ENCODE results near the gene PARP1. TPM values are rescaled to one million over a fixed set of nuclear protein-coding genes. Genes with fewer than 3 reads are reported as not detected.
"Not testable (repeated sequence)": the region's sequence is repeated elsewhere in the genome, so short reads cannot be mapped to it uniquely, and the experiment has no call there.

PARP1 gene
- total RNA-seq, 6 donors from 2014 or later, result 56.5 to 97.9 (median 76.7) TPM

GRCh38 chr1:226349801-226350518, 57.9 kb downstream of the PARP1 start:
- Histone ChIP-seq H3K27ac (no peak overlapping the region), H3K9me3 (no peaks in the 10 kb centered on the region), H3K27me3 (no peaks in the 10 kb centered on the region), H3K4me3 (no peak overlapping the region), H3K36me3 (no peaks in the 10 kb centered on the region), H3K4me1 (peaks cover 0 to 6% (median 0%) of the 10 kb centered on the region in 4 donors)
- 46 to 64% methylated on average over 18 of the region's 18 CpGs for whole genome bisulfite sequencing, 2 donors
- TF ChIP-seq POLR2AphosphoS5 (IDR thresholded peaks at IDR 0.05), result no peak
- TF ChIP-seq EP300 (IDR thresholded peaks at IDR 0.05), result no peak
- TF ChIP-seq POLR2A (IDR thresholded peaks at IDR 0.05), result no peak
- TF ChIP-seq, protein P1, sequence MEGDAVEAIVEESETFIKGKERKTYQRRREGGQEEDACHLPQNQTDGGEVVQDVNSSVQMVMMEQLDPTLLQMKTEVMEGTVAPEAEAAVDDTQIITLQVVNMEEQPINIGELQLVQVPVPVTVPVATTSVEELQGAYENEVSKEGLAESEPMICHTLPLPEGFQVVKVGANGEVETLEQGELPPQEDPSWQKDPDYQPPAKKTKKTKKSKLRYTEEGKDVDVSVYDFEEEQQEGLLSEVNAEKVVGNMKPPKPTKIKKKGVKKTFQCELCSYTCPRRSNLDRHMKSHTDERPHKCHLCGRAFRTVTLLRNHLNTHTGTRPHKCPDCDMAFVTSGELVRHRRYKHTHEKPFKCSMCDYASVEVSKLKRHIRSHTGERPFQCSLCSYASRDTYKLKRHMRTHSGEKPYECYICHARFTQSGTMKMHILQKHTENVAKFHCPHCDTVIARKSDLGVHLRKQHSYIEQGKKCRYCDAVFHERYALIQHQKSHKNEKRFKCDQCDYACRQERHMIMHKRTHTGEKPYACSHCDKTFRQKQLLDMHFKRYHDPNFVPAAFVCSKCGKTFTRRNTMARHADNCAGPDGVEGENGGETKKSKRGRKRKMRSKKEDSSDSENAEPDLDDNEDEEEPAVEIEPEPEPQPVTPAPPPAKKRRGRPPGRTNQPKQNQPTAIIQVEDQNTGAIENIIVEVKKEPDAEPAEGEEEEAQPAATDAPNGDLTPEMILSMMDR (IDR thresholded peaks at IDR 0.05), result no peak
- ATAC-seq (ENCODE audit: low FRiP score in 2 of 2) (no peak), DNase-seq (no peak)

DNA sequence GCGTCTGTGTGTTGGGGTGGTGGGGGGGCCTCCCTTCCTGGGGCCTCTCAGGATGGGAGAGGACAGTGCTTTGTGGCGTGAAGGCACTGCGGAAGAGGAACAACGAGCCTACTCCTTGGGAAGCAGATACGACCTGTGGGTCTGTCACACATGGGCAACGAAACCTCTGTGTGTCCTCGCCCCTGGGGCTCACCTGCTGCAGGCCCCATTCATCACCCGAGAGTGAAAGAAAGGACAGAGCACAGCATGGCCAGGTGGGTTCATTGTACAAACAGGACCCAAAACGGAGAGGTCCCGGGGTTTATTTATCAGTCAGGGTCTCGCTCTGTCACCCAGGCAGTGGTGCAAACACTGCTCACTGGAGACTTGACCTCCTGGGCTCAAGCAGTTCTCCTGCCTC, 58.8 kb downstream of the PARP1 start:
- Histone ChIP-seq H3K36me3 (no peaks in the 10 kb centered on the region), H3K4me3 (no peak overlapping the region), H3K4me1 (peaks cover 0 to 6% (median 0%) of the 10 kb centered on the region in 4 donors), H3K27ac (no peak overlapping the region), H3K27me3 (no peaks in the 10 kb centered on the region), H3K9me3 (no peaks in the 10 kb centered on the region)
- ATAC-seq (ENCODE audit: low FRiP score in 2 of 2) (peak in 1 of 2 donors; percentile 26), DNase-seq (no peak)
- TF ChIP-seq POLR2A (IDR thresholded peaks at IDR 0.05), result no peak
- TF ChIP-seq, protein P1 (IDR thresholded peaks at IDR 0.05), result no peak
- TF ChIP-seq POLR2AphosphoS5 (IDR thresholded peaks at IDR 0.05), result no peak
- TF ChIP-seq EP300 (IDR thresholded peaks at IDR 0.05), result no peak
- WGBS, 2 donors, result 79 to 87% methylated on average over 6 to 11 of the region's 11 CpGs

DNA sequence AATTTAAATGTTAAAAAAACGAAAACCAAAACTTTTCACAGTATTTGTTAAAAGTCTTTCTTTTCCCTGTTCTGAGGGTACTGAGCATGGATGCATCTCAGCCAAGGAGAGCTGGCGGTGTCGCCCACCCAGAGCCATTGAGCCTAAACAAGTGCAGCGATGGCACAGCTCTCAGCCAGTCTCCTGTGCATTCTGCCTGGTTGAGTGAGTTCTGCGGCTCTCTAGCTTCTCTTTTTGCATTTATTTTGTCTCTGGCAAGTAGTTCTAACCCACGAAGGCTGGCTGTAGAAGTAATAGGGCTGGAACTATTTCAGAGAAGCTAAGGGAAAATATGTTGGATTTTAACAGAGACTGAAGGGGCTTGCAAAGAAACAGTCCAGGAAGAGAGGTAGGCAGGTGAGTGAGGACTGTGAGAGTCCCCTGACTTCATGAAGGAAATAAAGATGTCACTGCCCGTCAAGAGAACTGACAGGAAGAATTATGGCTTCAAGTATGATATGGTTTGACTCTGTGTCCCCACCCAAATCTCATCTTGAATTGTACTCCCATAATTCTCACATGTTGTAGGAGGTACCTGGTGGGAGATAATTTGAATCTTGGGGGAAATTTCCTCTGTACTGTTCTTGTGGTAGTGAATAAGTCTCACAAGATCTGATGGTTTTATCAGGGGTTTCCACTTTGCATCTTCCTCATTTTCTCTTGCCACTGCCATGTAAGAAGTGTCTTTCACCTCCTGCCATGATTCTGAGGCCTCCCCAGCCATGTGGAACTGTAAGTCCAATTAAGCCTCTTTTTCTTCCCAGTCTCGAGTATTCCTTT, 63.2 kb downstream of the PARP1 start:
- 70 to 77% methylated on average over 8 of the region's 8 CpGs for WGBS, 2 donors
- no peak for ATAC-seq (ENCODE audit: low FRiP score in 2 of 2)
- TF ChIP-seq POLR2A (IDR thresholded peaks at IDR 0.05) (no peak), POLR2AphosphoS5 (IDR thresholded peaks at IDR 0.05) (no peak), EP300 (IDR thresholded peaks at IDR 0.05) (no peak)
- TF ChIP-seq, protein P1 (IDR thresholded peaks at IDR 0.05), result no peak
- no peak for DNase-seq
- no peaks in the 10 kb centered on the region for H3K27me3 ChIP-seq
- no peaks in the 10 kb centered on the region for H3K4me1 ChIP-seq
- no peaks in the 10 kb centered on the region for H3K36me3 ChIP-seq
- H3K27ac ChIP-seq, result no peak overlapping the region
- H3K9me3 ChIP-seq, result no peaks in the 10 kb centered on the region
- H3K4me3 ChIP-seq, result no peak overlapping the region

DNA sequence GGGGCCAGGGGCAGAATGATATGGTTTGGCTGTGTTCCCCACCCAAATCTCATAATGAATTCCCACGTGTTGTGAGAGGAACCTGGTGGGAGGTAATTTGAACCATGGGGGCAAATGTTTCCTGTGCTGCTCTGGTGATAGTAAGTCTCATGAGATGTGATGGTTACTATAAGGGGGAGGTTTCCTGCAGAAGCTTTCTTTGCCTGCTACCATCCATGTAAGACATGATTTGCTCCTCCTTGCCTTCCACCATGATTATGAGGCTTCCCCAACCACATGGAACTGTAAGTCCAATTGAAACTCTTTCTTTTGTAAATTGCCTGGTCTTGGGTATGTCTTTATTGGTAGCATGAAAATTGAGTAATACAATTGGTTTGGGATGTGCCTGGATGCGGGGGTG, 65.2 kb downstream of the PARP1 start:
- Histone ChIP-seq H3K9me3 (no peaks in the 10 kb centered on the region), H3K27me3 (no peaks in the 10 kb centered on the region), H3K36me3 (no peaks in the 10 kb centered on the region), H3K4me3 (no peak overlapping the region), H3K4me1 (no peaks in the 10 kb centered on the region), H3K27ac (no peak overlapping the region)
- TF ChIP-seq POLR2A (IDR thresholded peaks at IDR 0.05), result no peak
- TF ChIP-seq EP300 (IDR thresholded peaks at IDR 0.05), result no peak
- WGBS, 2 donors, result 89 to 92% methylated on average over 2 of the region's 2 CpGs
- DNase-seq, result no peak
- no peak for ATAC-seq (ENCODE audit: low FRiP score in 2 of 2)

DNA sequence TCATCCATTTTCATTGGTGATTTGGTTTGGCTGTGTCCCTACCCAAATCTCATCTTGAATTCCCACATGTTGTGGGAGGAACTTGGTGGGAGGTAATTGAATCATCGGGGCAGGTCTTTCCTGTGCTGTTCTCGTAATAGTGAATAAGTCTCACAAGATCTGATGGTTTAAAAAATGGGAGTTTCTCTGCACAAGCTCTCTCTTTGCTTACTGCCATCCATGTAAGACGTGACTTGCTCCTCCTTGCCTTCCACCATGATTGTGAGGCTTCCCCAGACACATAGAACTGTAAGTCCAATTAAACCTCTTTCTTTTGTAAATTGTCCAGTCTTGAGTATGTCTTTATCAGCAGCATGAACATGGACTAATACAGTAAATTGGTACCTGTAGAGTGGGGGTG, 67.8 kb downstream of the PARP1 start:
- not testable (repeated sequence) for H3K9me3 ChIP-seq; ATAC-seq (ENCODE audit: low FRiP score in 2 of 2); H3K4me1 ChIP-seq; H3K27ac ChIP-seq; H3K36me3 ChIP-seq; DNase-seq; H3K27me3 ChIP-seq; H3K4me3 ChIP-seq
- 85 to 95% methylated on average over 3 of the region's 3 CpGs for WGBS, 2 donors
